Breast epithelium (tissue), 3 donors: ENCODE data around the gene STAT6.

Experiments used
- CTCF ChIP-seq, 3 donors: fragments of 450-650 bp; IDR thresholded peaks; one replicate each; pipeline ENCODE4 v1.5.1; 2016 to 2017; ENCODE audit warnings: antibody characterized with exemption in 3 of 3, mild to moderate bottlenecking in 3 of 3, moderate library complexity in 3 of 3
- POLR2A ChIP-seq: fragments of 450-650 bp; IDR thresholded peaks from one replicate; pipeline ENCODE4 v1.6.1; 2016; ENCODE audit warnings: antibody characterized with exemption, mild to moderate bottlenecking, moderate library complexity
- POLR2AphosphoS5 ChIP-seq, 3 donors: sonication (generic); formaldehyde crosslinking; IDR thresholded peaks; one replicate each; pipeline ENCODE4 v1.6.1; 2017; ENCODE audit warnings: antibody characterized with exemption in 3 of 3

GRCh38 chr12:57157588-57158173 lies 46.5 kb upstream of the STAT6 start:
- TF ChIP-seq CTCF (IDR thresholded peaks at IDR 0.05) (no peak), POLR2A (no peak), POLR2AphosphoS5 (IDR thresholded peaks at IDR 0.05) (no peak)
